ENCODE measurements around the gene TSHZ2. TPM values are rescaled to one million over a fixed set of nuclear protein-coding genes. Genes with fewer than 3 reads are reported as not detected.

Gene TSHZ2
- total RNA-seq, 3 donors from 2014 or later = 31.7 to 106 (median 59.6) TPM

- TF ChIP-seq CTCF (IDR thresholded peaks at IDR 0.05) = no peak
- TF ChIP-seq POLR2A (IDR thresholded peaks at IDR 0.05) = no peak
- no peak for TF ChIP-seq POLR2AphosphoS5 (IDR thresholded peaks at IDR 0.05)
- Histone ChIP-seq H3K27ac (peak overlapping the region; percentile 32 to 84), H3K4me1 (peaks cover 0 to 26% of the 10 kb centered on the region in 2 donors), H3K27me3 (no peaks in the 10 kb centered on the region), H3K9me3 (no peaks in the 10 kb centered on the region), H3K36me3 (no peaks in the 10 kb centered on the region), H3K4me3 (no peak overlapping the region)
- intact Hi-C loops (cut with DNase I; ENCODE audit: low total_unique reads) = no loop called here
- no peak for DNase-seq (ENCODE audit: low spot score in 2 of 2)
Measured at GRCh38 chr20:53044296-53044695, 72.1 kb downstream of the TSHZ2 start.

- Histone ChIP-seq H3K27me3 (no peaks in the 10 kb centered on the region), H3K4me1 (peaks cover 0 to 26% of the 10 kb centered on the region in 2 donors), H3K36me3 (no peaks in the 10 kb centered on the region), H3K4me3 (no peak overlapping the region), H3K9me3 (no peaks in the 10 kb centered on the region), H3K27ac (peak overlapping the region; percentile 32 to 46)
- no peak for DNase-seq (ENCODE audit: low spot score in 2 of 2)
- intact Hi-C loops (cut with DNase I; ENCODE audit: low total_unique reads) = no loop called here
- peak in 1 of 3 donors; percentile 26 for TF ChIP-seq POLR2AphosphoS5 (IDR thresholded peaks at IDR 0.05)
- TF ChIP-seq POLR2A (IDR thresholded peaks at IDR 0.05) = no peak
- no peak for TF ChIP-seq CTCF (IDR thresholded peaks at IDR 0.05)
Measured at GRCh38 chr20:53045941-53046340, 73.8 kb downstream of the TSHZ2 start.

DNA sequence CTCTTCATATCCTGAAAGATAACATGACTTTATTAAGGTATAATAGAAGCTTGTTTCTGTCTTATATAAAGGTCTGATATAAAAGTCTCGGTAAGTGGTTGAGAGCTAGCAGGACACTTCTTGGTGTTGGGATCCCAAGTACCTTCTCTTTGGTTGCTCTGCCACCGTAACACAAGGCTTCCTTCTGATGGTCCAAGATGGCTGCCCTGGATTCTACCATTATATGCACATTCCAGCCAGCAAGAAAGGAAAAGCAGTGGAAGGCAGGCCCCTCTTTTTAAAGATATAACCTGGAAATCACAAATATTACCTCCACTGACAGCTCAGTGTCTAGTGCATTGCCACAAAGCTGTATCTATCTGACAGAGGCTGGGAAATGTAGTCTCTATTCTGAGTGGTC is 75.0 kb downstream of the TSHZ2 start:
- peak overlapping the region in 1 of 2 donors; percentile 77 for H3K27ac ChIP-seq
- DNase-seq (ENCODE audit: low spot score in 2 of 2) = no peak
- H3K4me1 ChIP-seq = peaks cover 0 to 22% of the 10 kb centered on the region in 2 donors
- intact Hi-C loops (cut with DNase I; ENCODE audit: low total_unique reads) = no loop called here
- H3K27me3 ChIP-seq = no peaks in the 10 kb centered on the region
- no peak overlapping the region for H3K4me3 ChIP-seq
- H3K36me3 ChIP-seq = no peaks in the 10 kb centered on the region
- TF ChIP-seq CTCF (IDR thresholded peaks at IDR 0.05) = no peak
- no peak for TF ChIP-seq POLR2A (IDR thresholded peaks at IDR 0.05)
- TF ChIP-seq POLR2AphosphoS5 (IDR thresholded peaks at IDR 0.05) = no peak
- H3K9me3 ChIP-seq = no peaks in the 10 kb centered on the region

GRCh38 chr20:53048387-53048786 is 76.2 kb downstream of the TSHZ2 start:
- Histone ChIP-seq H3K4me1 (peaks cover 0 to 15% of the 10 kb centered on the region in 2 donors), H3K9me3 (no peaks in the 10 kb centered on the region), H3K27me3 (no peaks in the 10 kb centered on the region), H3K4me3 (peak overlapping the region in 1 of 3 donors; percentile 13), H3K27ac (peak overlapping the region; percentile 77), H3K36me3 (no peaks in the 10 kb centered on the region)
- TF ChIP-seq POLR2AphosphoS5 (IDR thresholded peaks at IDR 0.05) (peak in 1 of 3 donors; percentile 22), POLR2A (IDR thresholded peaks at IDR 0.05) (no peak), CTCF (IDR thresholded peaks at IDR 0.05) (no peak)
- no peak for DNase-seq (ENCODE audit: low spot score in 2 of 2)
- intact Hi-C loops (cut with DNase I; ENCODE audit: low total_unique reads) = no loop called here

DNA sequence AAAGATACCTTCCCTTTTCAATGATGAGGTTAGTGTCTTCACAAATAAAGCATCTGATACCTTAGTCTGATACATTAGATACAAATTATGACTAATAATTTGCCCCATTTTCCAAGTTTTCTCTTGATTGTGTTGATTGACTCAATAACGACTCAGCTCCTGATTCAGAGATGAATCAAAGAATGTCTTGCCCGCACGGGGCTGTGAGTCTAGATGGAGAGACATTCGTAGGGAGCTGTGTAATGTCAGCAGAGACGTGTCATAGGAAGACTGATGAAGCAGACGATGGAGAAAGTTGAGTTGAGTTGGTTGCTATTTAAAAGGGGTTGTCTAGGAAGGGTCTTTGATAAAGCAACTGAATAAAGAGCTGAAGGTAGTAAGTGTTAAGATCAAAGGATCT is 78.2 kb downstream of the TSHZ2 start:
- intact Hi-C loops (cut with DNase I; ENCODE audit: low total_unique reads) = no loop called here
- Histone ChIP-seq H3K4me3 (no peak overlapping the region), H3K9me3 (no peaks in the 10 kb centered on the region), H3K4me1 (peaks cover 0 to 11% of the 10 kb centered on the region in 2 donors), H3K27ac (peak overlapping the region in 1 of 2 donors; percentile 29), H3K27me3 (no peaks in the 10 kb centered on the region), H3K36me3 (no peaks in the 10 kb centered on the region)
- DNase-seq (ENCODE audit: low spot score in 2 of 2) = no peak
- TF ChIP-seq POLR2A (IDR thresholded peaks at IDR 0.05) (no peak), POLR2AphosphoS5 (IDR thresholded peaks at IDR 0.05) (no peak)

- intact Hi-C loops (cut with DNase I; ENCODE audit: low total_unique reads) = no loop called here
- Histone ChIP-seq H3K27me3 (no peaks in the 10 kb centered on the region), H3K4me1 (peaks cover 0 to 3% of the 10 kb centered on the region in 2 donors), H3K9me3 (no peaks in the 10 kb centered on the region), H3K4me3 (no peak overlapping the region), H3K36me3 (no peaks in the 10 kb centered on the region), H3K27ac (no peak overlapping the region)
- TF ChIP-seq CTCF (IDR thresholded peaks at IDR 0.05) = no peak
- TF ChIP-seq POLR2AphosphoS5 (IDR thresholded peaks at IDR 0.05) = no peak
- TF ChIP-seq POLR2A (IDR thresholded peaks at IDR 0.05) = no peak
- no peak for DNase-seq (ENCODE audit: low spot score in 2 of 2)
Measured at GRCh38 chr20:53052380-53052779, 80.2 kb downstream of the TSHZ2 start.

Measured in breast epithelium (tissue), 4 donors.